ES-I3 (cell line): ENCODE results near the gene CACNB4.
"Not testable (repeated sequence)": the region's sequence is repeated elsewhere in the genome, so short reads cannot be mapped to it uniquely, and the experiment has no call there.

Experiments used
- H3K36me3 ChIP-seq: 2 replicates; pipeline ENCODE4 v1.6.1; 2013; ENCODE audit warnings: mild to moderate bottlenecking, low read length, control low read depth, moderate library complexity; ENCODE audit not compliant: insufficient read depth
- H3K4me1 ChIP-seq: 2 replicates; pipeline ENCODE4 v1.6.1; 2013; ENCODE audit warnings: mild to moderate bottlenecking, control low read depth, low read length; ENCODE audit not compliant: insufficient read depth
- H3K9ac ChIP-seq: 2 replicates; pipeline ENCODE4 v1.6.1; 2013; ENCODE audit warnings: low read depth, mild to moderate bottlenecking, low read length, moderate library complexity
- H3K9me3 ChIP-seq: 2 replicates; pipeline ENCODE4 v1.6.1; 2013; ENCODE audit warnings: mild to moderate bottlenecking, low read length, moderate library complexity; ENCODE audit not compliant: control insufficient read depth, insufficient read depth

CACNB4 gene

DNA sequence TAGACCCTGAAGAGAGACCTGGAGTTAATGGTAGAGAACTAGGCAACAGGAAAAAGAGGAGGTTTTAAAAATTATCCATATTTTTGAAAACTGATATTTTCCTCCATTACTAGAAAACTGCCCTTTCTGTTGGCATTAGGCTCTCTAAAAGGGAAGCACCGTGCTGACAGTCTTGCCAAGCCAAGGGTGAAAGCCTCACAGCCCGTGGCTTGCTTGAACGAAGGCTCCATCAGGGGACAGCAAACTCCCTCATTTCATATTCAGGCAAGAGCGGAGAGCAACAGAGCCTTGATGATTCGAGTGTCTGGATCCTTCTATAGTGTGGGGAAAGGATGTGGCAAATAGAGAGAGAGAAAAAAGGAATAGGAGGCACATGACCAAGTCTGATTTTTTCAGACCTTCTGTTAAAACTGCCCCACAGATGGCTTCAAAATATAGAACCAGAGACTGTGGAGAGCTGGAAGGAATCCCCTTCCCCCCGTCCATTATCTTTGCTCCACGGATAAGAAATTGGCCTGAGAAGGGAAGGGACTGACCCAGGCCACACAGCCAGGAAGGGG is 67.0 kb downstream of the CACNB4 start:
- peaks cover 17% of the 10 kb centered on the region; the same call in 1 of the 2 replicates for H3K4me1 ChIP-seq
- no peaks in the 10 kb centered on the region for H3K9me3 ChIP-seq
- H3K36me3 ChIP-seq = no peaks in the 10 kb centered on the region
- H3K9ac ChIP-seq = no peak overlapping the region

DNA sequence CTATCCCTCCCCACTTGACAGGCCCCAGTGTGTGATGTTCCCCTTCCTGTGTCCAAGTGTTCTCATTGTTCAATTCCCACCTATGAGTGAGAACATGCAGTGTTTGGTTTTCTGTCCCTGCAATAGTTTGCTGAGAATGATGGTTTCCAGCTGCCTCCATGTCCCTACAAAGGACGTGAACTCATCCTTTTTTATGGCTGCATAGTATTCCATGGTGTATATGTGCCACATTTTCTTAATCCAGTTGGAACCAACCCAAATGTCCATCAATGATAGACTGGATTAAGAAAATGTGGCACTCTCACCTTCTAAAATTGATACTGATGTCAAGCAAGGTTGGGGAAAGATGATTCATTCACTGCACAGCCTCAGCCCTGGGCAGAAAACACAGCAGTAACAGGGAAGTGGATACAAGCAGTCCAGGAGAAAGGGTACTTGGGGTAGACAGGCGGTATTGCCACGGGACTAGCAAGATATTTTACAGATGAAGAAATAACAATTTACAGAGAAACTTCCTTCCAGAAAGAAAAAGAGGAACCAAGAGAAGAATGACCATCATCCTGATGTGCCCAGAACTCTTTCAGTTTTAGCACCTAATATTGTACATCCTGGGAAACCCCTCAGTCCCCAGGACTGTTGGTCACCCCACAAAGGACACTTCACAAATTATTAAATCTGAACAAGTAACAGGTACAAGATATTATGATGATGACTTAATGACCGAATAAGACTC is 68.1 kb downstream of the CACNB4 start:
- H3K4me1 ChIP-seq = peaks cover 17% of the 10 kb centered on the region; the same call in 1 of the 2 replicates
- H3K9ac ChIP-seq, H3K9me3 ChIP-seq, H3K36me3 ChIP-seq: not testable (repeated sequence)

DNA sequence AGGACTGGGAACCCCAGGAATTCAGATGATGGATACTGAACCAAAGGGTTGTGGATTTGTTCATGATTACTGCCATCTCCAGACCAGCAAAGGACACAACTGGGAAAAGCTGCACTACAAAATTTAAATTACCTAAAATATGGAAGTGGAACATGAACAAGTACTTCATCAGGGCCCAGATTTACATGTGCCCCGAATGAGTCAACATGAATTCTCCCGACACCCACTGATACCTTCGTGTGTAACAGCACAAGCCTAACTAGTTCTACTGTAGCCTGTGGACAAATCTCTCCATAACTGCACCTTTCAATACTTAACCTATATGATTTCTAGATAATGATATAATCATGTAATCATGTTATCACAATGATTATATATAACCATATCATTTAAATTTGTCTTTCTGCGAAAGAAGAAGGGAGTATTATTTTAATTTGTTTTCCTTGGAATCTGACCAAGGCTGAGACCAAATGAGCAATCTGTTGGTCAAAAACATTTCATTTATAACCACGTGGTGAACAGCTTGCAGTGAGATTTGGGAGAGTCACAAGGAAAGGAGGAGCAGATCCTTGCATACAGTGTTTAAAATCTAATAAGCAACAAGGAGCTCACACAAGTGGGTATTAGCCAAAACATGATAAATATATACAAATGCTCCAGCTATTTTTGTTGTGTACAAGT is 70.5 kb downstream of the CACNB4 start:
- Histone ChIP-seq H3K36me3 (no peaks in the 10 kb centered on the region), H3K4me1 (0 out of 2 replicates have a peak, but pooled peaks cover 2% of the 10 kb centered on the region), H3K9me3 (no peaks in the 10 kb centered on the region), H3K9ac (no peak overlapping the region)

DNA sequence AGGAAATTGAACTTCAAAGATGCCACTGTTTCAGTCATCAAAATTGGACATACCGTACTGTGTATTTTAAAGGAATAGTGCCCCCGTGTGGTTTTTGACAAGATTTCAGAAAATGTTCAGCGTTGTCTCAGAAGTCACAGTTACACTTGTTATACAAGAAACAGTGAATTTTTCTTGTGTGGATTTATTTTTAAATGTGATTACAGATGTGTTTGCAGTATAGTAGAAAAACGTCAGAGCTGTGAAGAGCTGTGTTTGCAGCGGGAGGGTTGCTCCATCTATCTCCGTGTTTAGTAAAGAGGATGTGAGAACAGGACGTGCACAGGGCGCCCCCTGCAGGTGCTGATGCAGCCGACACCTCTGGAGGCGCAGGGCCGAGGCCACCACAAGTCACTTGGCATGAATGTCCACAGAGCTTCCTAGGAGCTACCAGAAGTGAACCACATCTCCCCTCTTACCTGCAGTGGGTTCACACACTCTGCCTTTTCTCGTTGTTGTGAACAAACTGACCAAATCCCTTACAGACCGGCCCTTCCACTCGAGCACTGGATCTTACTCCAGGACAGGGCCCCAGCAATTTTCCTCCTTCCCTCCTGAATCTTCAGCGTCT is 73.1 kb downstream of the CACNB4 start:
- Histone ChIP-seq H3K9ac (peak overlapping the region; percentile 9; the same call in 1 of the 2 replicates), H3K9me3 (no peaks in the 10 kb centered on the region), H3K4me1 (no peaks in the 10 kb centered on the region), H3K36me3 (no peaks in the 10 kb centered on the region)

DNA sequence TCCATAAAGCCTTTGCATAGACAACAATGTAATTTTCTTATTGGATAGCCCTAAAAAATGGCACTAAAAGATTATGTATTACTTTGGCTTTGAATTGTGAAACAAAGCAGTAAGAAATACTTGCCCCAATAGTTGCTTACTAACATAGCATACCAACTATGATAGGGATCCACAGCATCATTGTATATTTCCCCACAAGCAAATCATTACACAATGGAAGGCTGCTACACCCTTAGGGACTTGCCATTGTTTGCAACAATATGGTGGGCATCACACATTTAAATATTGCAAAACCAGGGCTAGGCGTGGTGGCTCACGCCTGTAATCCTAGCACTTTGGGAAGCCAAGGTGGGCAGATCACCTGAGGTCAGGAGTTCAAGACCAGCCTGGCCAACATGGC is 74.4 kb downstream of the CACNB4 start:
- Histone ChIP-seq H3K4me1 (no peaks in the 10 kb centered on the region), H3K9ac (no peak overlapping the region), H3K9me3 (no peaks in the 10 kb centered on the region), H3K36me3 (no peaks in the 10 kb centered on the region)

DNA sequence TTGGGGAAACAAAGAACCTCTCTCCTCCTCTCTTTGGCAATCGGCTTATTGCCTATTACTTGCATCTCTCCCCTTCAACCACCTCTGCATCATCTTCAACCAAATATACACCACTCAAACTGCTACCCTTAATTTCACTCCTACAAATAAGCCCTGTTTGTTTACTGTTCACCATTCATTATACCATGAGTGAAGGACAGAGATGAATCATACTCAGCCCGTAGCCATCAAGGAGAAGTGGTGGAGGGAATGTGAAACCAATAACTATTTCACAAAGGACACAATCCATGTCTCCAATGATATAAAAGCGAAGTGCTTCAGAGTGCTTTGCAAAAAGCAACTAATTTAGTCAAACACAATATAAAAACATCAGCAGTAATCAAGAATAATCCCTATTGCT is 76.8 kb downstream of the CACNB4 start:
- no peak overlapping the region for H3K9ac ChIP-seq
- no peaks in the 10 kb centered on the region for H3K9me3 ChIP-seq
- H3K36me3 ChIP-seq = no peaks in the 10 kb centered on the region
- no peaks in the 10 kb centered on the region for H3K4me1 ChIP-seq

DNA sequence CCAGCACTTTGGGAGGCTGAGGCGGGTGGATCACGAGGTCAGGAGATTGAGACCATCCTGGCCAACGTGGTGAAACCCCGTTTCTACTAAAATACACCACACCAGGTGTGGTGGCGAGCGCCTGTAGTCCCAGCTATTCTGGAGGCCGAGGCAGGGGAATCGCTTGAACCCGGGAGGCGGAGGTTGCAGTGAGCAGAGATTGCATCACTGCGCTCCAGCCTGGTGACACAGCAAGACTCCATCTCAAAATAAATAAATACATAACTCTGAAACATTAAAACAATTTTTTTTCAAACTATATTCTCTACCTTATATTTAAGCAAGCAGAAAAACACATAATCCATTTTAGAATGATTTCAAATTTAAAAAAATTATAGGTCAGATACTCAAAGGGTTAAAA is 77.8 kb downstream of the CACNB4 start:
- H3K9ac ChIP-seq, H3K36me3 ChIP-seq, H3K9me3 ChIP-seq, H3K4me1 ChIP-seq: not testable (repeated sequence)

DNA sequence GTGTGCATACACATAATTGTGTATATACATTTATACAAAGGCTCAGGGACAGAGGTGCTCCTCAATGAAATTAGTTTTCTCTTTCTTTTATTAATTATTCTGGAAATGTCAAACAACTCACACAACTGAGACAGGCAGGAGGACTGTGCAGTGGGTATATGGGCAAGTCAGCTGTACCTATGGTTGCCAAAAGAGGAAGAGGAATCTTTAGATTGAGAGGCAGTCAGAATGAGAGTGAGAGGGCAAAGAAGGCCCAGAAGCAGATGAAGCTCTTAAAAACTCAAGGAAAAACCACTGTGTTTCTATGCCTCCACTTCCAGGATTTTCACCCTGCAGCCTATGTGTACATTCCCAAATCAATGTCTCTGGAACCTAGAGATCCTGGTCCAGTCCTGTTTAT is 79.1 kb downstream of the CACNB4 start:
- no peaks in the 10 kb centered on the region for H3K4me1 ChIP-seq
- H3K36me3 ChIP-seq = no peaks in the 10 kb centered on the region
- H3K9ac ChIP-seq = no peak overlapping the region
- H3K9me3 ChIP-seq = no peaks in the 10 kb centered on the region

DNA sequence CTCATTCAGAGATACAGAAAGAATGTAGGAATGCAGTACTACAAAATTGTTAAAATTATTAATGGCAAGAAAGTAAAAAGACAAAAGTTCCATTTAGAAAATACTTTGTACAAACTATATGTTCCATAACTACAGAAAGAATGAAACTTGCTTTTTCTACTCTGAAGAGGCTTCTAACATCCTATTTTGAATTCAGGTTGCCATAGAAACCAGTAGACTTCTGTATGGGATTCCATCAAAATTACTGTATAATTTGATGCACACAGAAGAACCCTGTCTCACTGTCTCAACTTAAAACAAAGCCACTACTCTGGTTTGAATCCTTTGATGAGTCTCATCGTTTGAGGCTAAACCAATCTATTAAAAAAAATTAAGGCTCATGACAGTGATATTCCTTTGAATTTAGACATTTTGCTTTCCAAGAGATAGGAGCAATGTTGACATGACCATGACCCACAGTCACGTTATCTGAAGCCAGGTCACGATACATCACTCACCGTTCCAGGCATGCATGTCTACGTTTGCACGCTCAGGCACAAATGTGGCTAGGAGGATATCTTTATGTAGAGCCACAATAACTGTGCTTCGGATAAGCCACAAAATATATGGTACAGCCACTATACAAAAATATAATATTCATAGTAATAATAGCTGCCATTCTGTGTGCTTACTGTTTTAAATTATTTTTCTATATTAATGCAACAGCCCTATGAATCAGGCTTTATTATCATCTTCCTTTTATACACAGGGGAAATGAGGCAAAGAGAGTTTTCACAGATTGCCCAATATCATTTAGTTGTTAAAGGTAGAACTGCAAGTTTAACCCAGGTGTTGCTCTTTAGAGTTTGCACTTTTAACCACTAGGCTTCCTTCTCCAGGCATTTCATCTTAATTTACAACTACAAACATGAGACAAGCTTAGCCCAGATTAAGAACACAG is 82.4 kb downstream of the CACNB4 start:
- no peaks in the 10 kb centered on the region for H3K4me1 ChIP-seq
- H3K9ac ChIP-seq = no peak overlapping the region
- no peaks in the 10 kb centered on the region for H3K9me3 ChIP-seq
- no peaks in the 10 kb centered on the region for H3K36me3 ChIP-seq

DNA sequence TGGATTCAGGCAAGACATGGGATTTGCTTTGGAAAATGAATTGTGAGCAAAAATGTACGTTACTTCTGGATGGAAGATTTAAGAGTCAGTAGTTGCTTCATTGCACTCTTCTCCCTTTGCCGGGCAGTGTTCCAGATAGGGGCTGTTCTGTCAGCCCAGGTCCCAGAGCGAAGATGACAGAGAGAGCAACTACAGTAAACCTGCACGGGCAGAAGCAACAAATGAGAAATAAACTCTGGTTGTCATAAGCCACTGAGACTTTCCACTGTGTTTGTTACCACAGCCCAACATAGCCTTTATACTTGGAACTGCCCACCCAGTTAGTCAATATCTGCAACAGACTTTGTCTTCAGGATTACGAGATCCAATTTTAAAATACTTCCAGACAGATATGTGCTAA is 83.3 kb downstream of the CACNB4 start:
- Histone ChIP-seq H3K36me3 (no peaks in the 10 kb centered on the region), H3K9ac (no peak overlapping the region), H3K9me3 (no peaks in the 10 kb centered on the region), H3K4me1 (no peaks in the 10 kb centered on the region)

DNA sequence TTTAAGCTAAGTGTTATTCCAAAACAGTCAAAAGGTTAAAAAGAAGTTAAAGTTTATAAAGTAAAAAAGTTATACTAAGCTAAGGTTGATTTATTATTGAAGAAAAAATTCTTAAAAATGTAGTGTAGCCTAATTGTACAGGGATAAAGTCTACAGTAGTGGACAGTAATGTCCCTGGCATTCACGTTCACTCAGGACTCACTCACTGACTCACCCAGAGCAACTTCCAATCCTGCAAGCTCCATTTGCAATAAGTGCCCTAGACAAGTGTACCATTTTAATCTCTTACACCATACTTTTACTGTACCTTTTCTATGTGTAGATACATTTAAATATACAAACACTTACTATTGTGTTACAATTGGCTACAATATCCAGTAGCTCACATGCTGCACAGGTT is 86.1 kb downstream of the CACNB4 start:
- Histone ChIP-seq H3K4me1 (no peaks in the 10 kb centered on the region), H3K36me3 (no peaks in the 10 kb centered on the region), H3K9me3 (no peaks in the 10 kb centered on the region), H3K9ac (no peak overlapping the region)

DNA sequence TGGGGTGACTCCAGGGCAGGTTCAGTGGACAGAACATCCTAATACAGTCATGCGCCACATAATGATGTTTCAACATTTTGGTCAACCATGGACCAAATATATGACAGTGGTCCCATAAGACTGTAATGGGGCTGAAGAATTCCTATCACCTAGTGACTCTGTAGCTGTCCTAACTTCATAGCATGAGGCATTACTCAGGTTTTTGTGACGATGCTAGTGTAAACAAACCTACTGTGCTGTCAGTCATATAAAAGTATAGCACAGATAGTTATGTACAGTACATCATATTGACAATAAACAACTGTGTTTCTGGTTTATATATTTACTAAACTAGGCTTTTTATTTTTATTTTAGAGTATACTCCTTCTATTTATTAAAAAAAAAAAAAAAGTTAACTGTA is 87.1 kb downstream of the CACNB4 start:
- Histone ChIP-seq H3K36me3 (no peaks in the 10 kb centered on the region), H3K9ac (no peak overlapping the region), H3K9me3 (no peaks in the 10 kb centered on the region), H3K4me1 (no peaks in the 10 kb centered on the region)

DNA sequence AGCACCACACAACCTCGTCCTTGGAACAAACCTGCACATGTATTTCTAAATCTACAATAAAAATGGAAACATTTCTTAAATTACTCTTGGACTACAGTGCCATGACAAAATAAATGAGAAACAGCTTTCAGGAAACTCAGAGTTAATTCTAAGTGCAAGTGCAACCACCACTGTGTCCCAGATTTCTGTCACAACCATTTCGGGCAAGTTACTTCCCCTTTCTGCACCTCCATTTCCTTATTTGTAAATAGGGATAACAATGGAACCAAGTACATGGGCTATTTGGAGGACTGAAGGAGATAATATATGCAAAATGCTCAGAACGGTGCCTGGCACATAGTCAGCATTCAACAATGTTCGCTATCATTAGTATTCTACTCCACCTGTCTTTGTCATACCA is 93.2 kb downstream of the CACNB4 start:
- Histone ChIP-seq H3K9ac (no peak overlapping the region), H3K9me3 (no peaks in the 10 kb centered on the region), H3K4me1 (no peaks in the 10 kb centered on the region; the same call in 1 of the 2 replicates), H3K36me3 (no peaks in the 10 kb centered on the region)

DNA sequence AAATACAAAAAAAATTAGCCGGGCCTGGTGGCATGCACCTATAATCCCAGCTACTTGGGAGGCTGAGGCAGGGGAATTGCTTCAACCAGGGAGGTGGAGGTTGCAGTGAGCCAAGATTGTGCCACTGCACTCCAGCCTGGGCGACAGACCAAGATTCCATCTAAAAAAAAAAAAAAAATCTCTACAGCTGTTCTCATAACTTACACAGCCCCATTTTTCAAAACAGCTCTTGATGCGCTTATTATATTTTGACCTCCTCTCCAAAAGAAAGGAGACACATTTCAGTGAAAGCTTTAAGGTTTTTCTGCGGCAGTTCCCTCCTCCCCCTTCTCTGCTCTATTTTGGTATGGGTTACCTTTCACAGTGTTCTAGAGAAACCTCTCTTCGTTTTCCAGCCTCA is 95.6 kb downstream of the CACNB4 start:
- H3K4me1 ChIP-seq, H3K36me3 ChIP-seq, H3K9ac ChIP-seq, H3K9me3 ChIP-seq: not testable (repeated sequence)
